A673 (cell line): ENCODE measurements around the gene IDI1. TPM values are rescaled to one million over a fixed set of nuclear protein-coding genes. Genes with fewer than 3 reads are reported as not detected.

Experiments
- BruUV-seq: library from RNA; stranded (reverse); fragments of 400-500 nt; replicated peaks from 2 replicates; lab custom pipeline; 2021; lab: Mats Ljungman, UMichigan
- CTCF ChIA-PET: fragments of 300-600 bp; sonication (Branson Sonifier 250); formaldehyde crosslinking; loops from one replicate; lab custom pipeline; 2022; ENCODE audit warnings: antibody characterized with exemption; lab: Charles Lee
- POLR2A ChIA-PET: fragments of 300-600 bp; sonication (Branson Sonifier 250); formaldehyde crosslinking; loops from one replicate; lab custom pipeline; 2022; ENCODE audit warnings: antibody characterized with exemption; ENCODE audit not compliant: low non-redundant PET; lab: Charles Lee
- DNase-seq: peaks from one replicate; pipeline ENCODE4 v3.0.0-alpha.2; 2015; ENCODE audit warnings: low spot score
- H3K27ac ChIP-seq: fragments of 200-600 bp; sonication (generic); 2 replicates; pipeline ENCODE4 v1.5.1; 2016; ENCODE audit warnings: mixed run types, low read depth, mild to moderate bottlenecking, mixed read lengths, antibody characterized with exemption, low read length; ENCODE audit not compliant: poor library complexity, severe bottlenecking
- H3K27me3 ChIP-seq: fragments of 200-600 bp; sonication (generic); replicated peaks from 2 replicates; pipeline ENCODE4 v1.6.1; 2017; ENCODE audit warnings: mixed run types, low read depth, mild to moderate bottlenecking, mixed read lengths, antibody characterized with exemption, low read length; ENCODE audit not compliant: insufficient read depth, poor library complexity
- H3K36me3 ChIP-seq: fragments of 200-600 bp; sonication (generic); 2 replicates; pipeline ENCODE4 v1.6.1; 2016; ENCODE audit warnings: mixed run types, mild to moderate bottlenecking, mixed read lengths, antibody characterized with exemption, low read length; ENCODE audit not compliant: insufficient read depth, poor library complexity, severe bottlenecking
- H3K4me1 ChIP-seq: fragments of 200-600 bp; sonication (generic); 2 replicates; pipeline ENCODE4 v1.6.1; 2017; ENCODE audit warnings: mixed run types, mild to moderate bottlenecking, mixed read lengths, antibody characterized with exemption, low read length; ENCODE audit not compliant: insufficient read depth, poor library complexity, severe bottlenecking
- H3K4me3 ChIP-seq: fragments of 200-600 bp; sonication (generic); 2 replicates; pipeline ENCODE4 v1.5.1; 2016; ENCODE audit warnings: low read depth, mixed run types, mild to moderate bottlenecking, mixed read lengths, low read length; ENCODE audit not compliant: poor library complexity, severe bottlenecking
- H3K9me3 ChIP-seq: fragments of 200-600 bp; sonication (generic); 2 replicates; pipeline ENCODE4 v1.6.1; 2016; ENCODE audit warnings: mixed run types, low read depth, mild to moderate bottlenecking, mixed read lengths, antibody characterized with exemption, low read length; ENCODE audit not compliant: poor library complexity, severe bottlenecking
- EZH2 ChIP-seq: fragments of 200-600 bp; sonication (generic); IDR thresholded peaks from 2 replicates; pipeline ENCODE4 v1.6.1; 2017; ENCODE audit warnings: borderline replicate concordance, low read depth, mild to moderate bottlenecking, mixed read lengths, antibody characterized with exemption, low read length; ENCODE audit not compliant: poor library complexity, severe bottlenecking
- intact Hi-C: fragments of 100-400 bp; cut with micrococcal nuclease; formaldehyde crosslinking; loops from one replicate; pipeline ENCODE4 v1.10.0; 2022; ENCODE audit not compliant: unreplicated experiment
- total RNA-seq: library from RNA; stranded (reverse); gene quantifications from 2 replicates; pipeline ENCODE4 v1.2.3, GENCODE V29; 2021
- TF ChIP-seq, protein P1 (sequence below): fragments of 300-800, 200-600 bp; sonication (generic); conservative IDR thresholded peaks from 2 replicates; pipeline ENCODE4 v1.5.1; 2017; ENCODE audit warnings: low read depth, mild to moderate bottlenecking, antibody characterized with exemption, low read length, moderate library complexity, mixed read lengths

Gene IDI1
- total RNA-seq, 1 experiment from 2014 or later = 111 TPM

DNA sequence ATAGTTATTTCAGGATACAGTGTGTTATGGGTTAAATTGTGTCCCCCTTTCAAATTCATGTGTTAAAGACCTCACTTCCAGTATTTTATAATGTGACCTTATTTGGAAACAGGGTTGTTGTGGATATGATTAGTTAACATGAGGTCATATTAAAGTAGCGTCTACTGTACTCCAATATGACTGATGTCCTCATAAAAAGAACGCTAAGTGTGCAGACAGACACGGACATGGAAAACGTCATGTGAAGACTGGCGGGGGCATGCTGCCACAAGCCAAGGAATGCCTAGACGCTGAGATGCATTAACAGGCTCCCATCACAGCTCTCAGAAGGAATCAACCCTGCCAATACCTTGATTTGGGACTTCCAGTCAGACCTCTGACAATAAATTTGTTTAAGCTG is 5.8 kb upstream of the IDI1 start:
- ChIA-PET CTCF (no interaction called here), POLR2A (no interaction called here)
- H3K27me3 ChIP-seq = no peaks in the 10 kb centered on the region
- peaks cover 16% of the 10 kb centered on the region for H3K36me3 ChIP-seq
- no peak overlapping the region for H3K27ac ChIP-seq
- BruUV-seq = no TSS peak
- H3K9me3 ChIP-seq = no peaks in the 10 kb centered on the region
- TF ChIP-seq EZH2 = no peak
- TF ChIP-seq, protein P1, sequence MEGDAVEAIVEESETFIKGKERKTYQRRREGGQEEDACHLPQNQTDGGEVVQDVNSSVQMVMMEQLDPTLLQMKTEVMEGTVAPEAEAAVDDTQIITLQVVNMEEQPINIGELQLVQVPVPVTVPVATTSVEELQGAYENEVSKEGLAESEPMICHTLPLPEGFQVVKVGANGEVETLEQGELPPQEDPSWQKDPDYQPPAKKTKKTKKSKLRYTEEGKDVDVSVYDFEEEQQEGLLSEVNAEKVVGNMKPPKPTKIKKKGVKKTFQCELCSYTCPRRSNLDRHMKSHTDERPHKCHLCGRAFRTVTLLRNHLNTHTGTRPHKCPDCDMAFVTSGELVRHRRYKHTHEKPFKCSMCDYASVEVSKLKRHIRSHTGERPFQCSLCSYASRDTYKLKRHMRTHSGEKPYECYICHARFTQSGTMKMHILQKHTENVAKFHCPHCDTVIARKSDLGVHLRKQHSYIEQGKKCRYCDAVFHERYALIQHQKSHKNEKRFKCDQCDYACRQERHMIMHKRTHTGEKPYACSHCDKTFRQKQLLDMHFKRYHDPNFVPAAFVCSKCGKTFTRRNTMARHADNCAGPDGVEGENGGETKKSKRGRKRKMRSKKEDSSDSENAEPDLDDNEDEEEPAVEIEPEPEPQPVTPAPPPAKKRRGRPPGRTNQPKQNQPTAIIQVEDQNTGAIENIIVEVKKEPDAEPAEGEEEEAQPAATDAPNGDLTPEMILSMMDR = no peak
- H3K4me3 ChIP-seq = peak overlapping the region; percentile 99
- H3K4me1 ChIP-seq = peaks cover 28% of the 10 kb centered on the region
- DNase-seq = no peak
- intact Hi-C loops = no loop called here

DNA sequence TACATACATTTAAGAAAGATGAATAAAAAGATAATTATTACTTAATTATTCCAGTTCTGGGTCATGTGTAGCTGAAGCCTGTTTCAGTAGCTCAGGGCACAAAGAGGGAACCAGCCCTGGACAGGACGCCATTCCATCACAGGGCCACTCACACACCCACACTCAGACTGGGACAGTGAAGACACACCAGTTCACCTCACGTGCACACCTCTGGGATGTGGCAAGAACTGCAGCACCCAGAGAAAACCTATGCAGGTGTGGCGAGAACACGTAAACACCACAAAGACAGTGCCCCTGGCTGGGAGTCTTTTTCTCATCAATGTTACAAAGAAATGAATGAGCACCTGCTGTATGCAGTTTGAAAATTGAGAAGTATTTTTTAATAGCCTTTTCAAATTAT is 1.6 kb upstream of the IDI1 start:
- intact Hi-C loops = no loop called here
- CTCF ChIA-PET = no interaction called here
- Histone ChIP-seq H3K9me3 (no peaks in the 10 kb centered on the region), H3K4me3 (peak overlapping the region; percentile 97), H3K36me3 (peaks cover 26% of the 10 kb centered on the region), H3K27me3 (no peaks in the 10 kb centered on the region), H3K4me1 (peaks cover 28% of the 10 kb centered on the region), H3K27ac (peak overlapping the region; percentile 99)
- TF ChIP-seq EZH2 = no peak
- TF ChIP-seq, protein P1 = no peak
- POLR2A ChIA-PET = interaction anchor here (0.6 kb wide), 1 partner anchor 365 kb away, joined by 3 read pairs; no protein-coding TSS in a partner anchor
- no peak for DNase-seq
- BruUV-seq = no TSS peak

DNA sequence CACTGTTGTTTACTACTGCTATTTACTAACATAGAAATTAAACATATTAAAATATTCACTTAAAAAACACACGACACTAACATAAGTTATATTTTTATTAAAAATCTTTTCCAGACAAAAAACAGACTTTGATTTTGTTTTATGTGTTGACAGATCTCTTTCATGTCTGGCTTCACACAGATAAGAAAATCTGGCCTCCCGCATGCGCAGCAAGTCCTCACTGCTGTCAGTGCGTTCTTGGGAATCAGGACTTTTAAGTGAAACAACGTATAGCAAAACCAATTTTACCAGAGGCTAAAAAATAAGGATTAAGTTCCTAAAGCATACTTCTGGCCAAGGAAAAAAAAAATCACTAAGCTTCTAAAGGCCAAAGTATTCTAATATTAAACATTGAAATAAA is 1.2 kb upstream of the IDI1 start:
- peak overlapping the region; percentile 99 for H3K27ac ChIP-seq
- peaks cover 30% of the 10 kb centered on the region for H3K36me3 ChIP-seq
- no peaks in the 10 kb centered on the region for H3K9me3 ChIP-seq
- TF ChIP-seq, protein P1 = no peak
- TF ChIP-seq EZH2 = no peak
- H3K4me3 ChIP-seq = peak overlapping the region; percentile 97
- intact Hi-C loops = no loop called here
- no peaks in the 10 kb centered on the region for H3K27me3 ChIP-seq
- peaks cover 23% of the 10 kb centered on the region for H3K4me1 ChIP-seq
- BruUV-seq = no TSS peak
- ChIA-PET POLR2A (interaction anchor here (0.6 kb wide), 1 partner anchor 366 kb away, joined by 3 read pairs; no protein-coding TSS in a partner anchor), CTCF (no interaction called here)
- DNase-seq = no peak
